Central memory CD4-positive, alpha-beta T cell (primary cell): ENCODE data around the gene RAD1.

Experiments
- DNase-seq: peaks from one replicate; pipeline ENCODE4 v3.0.0; 2022

RAD1 gene

DNA sequence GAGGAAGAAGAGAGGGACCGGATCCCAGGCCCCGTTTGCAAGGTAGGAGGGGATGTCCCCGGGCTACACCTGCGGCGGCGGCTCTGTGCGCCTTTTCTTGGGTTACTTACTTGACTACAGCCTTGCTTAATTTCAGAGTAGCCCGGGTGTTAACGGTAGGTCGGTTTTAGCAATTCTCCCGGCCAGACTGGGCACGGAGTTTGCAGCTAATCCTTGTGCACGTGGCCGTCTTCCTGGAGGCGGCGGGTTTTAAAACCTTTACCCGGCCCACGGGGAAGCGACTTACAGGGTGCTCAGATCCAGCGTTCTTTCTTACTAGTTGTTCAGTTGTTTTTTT is 520 bp upstream of the RAD1 start:
- no peak for DNase-seq

DNA sequence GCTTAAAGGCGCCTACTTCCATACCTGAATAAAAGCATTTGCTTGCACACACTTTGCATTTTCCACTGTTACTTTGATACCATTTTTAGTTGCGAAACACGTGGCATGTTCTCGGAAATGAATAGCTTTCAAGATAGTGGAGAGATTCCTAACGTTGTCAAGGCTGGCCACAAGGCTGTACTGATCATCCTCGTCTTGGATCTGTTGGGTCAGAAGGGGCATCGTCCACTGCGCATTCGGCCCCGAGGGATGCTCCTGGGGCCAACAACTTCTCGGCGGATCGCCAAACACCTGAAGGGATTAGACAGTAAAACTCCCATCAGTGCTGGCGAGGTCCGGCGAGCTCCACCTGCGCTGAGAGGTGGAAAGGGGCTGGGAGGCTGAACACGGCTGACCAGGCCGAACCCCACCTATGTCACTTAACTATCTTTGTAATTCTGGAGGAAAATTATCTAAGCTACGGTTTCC is 599 bp downstream of the RAD1 start:
- DNase-seq = peak; percentile 10

DNA sequence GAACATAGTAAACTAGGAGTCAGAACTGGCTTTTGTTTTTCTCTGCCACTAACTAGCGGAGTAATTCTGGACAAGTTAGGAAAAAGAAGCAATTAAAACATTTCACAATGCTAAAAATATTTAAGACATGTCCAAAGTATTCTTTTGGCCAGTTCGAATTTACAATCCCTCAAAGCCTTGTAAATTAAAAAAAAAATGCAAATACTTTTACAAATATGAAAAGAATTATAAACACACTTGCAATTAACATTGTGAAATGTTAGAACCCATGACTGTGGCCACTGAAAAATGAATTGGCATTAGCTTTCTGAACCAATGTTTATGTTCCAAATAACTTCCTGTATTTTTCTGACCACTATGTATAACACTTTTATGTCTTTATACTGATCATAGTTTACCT is 2.2 kb downstream of the RAD1 start:
- no peak for DNase-seq

DNA sequence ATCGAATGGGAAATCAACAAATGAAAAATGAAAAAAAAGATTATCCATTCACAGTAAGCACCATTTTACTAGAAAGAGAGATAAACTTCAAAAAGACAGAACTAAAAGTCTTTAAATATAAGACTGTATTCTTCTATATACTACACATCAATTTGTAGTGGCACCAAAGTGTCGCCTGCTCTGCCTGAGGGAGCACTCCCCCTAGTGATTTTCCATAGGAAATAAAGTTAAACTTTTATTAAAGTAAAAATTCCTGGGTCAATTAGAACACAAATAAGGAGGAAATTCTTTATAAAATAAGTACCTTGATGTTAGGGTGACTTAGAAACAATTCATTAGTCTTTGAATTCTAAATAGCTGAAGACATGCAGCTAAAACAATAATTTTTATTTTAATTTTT is 9.7 kb downstream of the RAD1 start:
- no peak for DNase-seq

DNA sequence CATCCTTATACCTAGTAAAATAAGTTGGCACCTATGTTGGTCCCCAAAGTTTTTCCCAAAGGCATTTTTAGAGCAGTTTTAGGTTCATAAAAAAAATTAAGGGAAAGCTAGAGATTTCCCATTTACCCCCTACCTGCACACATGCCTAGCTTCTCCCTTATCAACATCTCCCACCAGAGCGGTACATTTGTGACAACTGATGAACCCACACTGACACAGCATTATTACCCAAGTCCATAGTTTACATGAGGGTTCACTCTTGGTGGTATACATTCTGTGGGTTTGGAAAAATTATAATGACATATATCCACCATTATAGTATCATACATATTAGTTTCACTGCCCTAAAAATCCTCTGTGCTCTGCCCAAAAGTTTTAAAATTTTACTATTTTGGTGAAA is 12.0 kb downstream of the RAD1 start:
- DNase-seq = no peak

DNA sequence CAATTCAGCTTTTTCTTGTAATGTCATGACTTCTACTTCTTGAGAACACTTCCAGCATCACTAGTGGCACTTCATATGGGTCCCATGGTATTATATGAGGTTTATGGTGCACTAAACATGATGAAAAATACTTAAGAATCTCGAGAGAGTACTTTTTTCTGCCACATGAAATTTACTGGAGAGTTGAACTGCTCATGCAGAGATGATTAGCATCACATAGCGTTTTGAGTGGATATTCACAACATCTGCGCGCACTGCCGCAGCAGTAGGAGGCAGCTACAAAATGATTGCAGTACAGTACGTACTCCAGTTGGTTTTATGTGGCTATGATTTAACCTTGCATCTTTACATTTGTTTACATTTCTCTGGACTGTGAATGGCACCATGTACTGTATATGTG is 14.7 kb downstream of the RAD1 start:
- no peak for DNase-seq

DNA sequence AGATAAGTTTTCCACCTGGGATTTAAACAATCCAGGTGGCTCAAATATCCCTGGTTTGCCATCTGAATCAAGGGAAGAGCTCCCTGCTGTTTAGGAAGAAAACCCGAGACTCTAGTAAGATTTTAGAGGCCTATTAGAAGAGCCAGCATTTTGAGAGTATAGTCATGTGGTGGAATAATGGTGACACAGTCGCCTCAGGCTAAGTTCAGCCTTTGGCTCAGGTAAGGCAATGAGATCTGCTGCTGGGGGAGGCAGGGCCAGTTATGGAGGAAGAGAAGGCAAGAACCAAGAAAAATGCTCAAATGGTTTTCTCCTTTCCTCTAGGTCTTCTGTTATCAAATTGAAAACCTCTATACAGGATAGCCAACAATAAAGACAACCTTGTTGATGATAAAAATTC is 16.2 kb downstream of the RAD1 start:
- no peak for DNase-seq

DNA sequence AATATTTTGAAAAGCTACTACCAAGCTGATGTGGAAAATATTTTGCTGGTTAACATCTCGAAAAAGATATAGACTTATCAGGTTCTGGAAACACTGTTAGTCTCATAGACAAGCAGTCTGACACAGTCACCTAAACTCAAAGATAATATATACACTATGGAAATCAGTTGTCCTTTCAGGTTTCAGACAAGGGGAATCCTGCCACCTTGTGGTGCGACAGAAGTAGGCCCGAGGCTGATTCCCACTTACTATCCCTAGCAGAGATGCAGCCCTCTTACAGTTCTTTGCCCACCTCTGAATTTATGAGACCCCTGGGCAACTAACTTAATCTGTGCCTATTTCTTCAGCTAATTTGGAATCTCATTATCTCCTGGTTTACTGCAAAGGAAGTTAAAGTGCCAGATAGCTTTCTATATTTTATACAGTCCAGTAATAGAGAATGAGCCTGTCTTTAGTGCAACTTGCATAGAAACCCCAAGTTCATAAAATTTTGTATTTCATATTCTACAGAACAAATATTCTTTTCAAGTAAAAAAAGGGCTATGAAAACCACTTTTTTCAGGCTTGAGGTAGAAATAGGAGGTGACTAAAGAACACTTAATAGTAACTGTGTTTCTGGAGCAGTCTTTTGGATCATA is 16.9 kb downstream of the RAD1 start:
- DNase-seq = peak; percentile 38

DNA sequence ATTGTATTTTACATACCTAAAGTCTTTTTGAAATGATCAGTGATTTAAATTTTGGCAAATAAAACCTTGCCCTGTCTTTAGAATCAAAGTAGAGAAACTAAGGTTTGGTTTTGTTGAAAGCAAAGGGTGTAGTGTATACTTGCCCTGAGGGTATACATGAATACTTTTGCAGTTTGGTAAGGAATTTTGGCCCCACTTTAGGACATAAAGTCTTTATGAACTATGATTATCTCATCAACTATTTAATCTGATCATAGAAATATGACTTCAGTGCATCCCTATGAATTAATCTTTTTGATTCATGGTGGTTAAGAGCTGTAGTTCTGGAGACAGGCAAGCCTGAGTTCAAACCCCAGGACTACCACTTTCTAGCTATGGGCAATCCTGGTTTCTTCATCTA is 17.7 kb downstream of the RAD1 start:
- no peak for DNase-seq

DNA sequence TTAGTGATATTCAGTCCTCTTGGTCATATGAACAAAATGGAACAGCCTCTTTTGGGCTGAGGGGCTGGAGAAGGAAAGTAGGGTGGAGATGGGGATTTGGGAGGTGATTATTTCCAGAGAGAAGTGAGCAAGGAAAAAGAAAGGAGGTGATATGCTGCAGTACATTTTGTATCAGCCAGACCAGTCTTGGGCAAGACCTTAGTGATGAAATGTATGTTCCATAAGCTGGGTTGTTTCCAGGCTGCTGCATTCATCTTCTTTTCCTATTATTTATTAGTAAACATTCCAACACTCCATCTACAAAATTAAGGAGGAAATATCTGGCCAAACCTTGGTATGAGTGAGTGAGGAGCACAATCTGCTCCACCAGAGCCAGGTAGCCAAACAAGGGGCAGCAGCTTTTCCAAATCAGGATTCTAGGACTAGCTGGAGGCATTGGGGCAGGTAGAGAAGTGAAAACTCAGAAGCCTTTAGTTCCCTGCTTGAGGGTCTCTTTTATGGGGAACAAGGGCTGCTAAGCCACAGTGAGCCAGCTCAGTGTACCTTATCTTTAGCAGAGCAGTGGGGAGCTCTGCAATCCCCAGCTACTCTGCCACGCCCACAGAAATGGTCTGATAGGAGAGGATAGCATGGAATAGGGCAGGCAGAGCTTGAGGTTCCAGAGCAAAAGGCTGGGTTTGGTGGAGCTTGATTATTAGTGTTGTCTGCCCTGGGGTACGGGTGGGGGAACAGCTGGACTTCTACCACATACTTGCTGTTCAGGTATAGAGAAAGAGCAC is 19.5 kb downstream of the RAD1 start:
- DNase-seq = no peak

DNA sequence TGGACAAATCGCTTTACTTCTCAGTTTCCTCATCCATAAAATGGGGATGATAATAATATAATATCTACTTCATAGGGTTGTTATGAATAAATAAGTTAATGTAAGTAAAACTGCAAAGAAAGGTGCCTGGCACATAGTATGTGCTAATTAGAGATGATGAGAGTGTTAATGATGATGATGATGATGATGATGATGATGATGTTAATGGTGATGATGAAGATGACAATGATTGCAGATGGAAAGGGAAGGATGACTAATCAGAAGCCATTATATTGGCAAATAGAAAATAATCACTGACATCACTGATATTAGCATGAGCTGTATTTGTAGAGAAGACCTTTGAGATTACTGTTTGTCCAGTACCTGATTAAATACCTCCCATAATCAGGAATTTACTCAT is 20.6 kb downstream of the RAD1 start:
- no peak for DNase-seq

DNA sequence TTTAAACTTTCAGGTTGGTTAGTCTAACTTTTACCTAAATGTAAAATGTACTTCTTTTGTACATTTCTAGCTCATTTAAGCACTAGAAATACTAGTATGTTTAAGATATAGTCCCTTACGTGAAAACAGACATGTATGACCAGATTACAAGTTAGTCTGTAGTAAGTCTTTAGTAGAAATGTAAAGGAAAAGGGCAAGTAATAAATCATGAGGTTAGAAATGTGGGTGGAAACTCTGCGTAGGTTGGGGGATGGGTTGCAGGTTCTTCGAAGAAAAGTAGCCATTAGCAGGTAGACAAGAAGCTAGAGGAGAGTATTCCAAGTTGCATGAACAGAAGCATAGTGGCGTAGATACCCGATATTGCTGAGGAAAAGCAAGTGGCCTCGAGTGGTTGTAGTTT is 22.9 kb downstream of the RAD1 start:
- DNase-seq = no peak

DNA sequence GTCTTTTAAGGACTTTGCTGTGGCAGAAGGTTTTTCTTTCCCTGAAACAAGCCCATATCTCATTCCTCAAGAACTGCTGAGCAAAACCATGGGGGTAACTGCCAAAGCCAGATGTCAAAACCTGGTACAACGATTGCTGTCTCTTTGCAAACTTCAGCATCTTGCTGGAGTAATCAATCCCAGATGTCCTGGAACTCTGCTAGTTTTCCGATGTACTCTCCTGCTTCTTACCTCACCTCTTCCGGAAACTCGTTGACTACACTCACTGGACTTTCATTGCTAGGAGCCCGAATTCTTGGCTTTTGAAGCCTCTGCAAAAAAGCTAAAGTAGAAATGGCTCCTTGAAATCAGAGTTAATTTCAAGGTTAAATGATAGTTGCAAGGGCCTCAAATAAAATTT is 23.3 kb downstream of the RAD1 start:
- DNase-seq = no peak

DNA sequence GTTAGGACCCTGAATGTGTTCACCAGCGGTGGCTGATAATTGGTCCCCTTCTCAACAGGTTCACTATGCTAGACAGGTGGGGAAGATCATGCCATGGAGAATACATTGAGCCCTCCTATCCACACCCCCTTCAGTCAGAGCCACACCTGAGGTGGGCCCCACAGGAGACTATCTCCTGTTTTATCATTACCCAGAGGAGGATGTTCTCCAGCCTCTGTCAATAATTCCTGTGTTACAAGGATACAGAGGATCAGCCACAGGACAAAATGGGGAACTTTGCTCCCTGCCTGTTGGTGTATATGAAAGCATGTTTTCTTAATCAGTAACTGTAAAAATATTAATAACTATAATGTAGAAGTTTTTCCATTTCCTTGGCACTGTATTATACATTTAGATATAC is 25.9 kb downstream of the RAD1 start:
- DNase-seq = no peak

DNA sequence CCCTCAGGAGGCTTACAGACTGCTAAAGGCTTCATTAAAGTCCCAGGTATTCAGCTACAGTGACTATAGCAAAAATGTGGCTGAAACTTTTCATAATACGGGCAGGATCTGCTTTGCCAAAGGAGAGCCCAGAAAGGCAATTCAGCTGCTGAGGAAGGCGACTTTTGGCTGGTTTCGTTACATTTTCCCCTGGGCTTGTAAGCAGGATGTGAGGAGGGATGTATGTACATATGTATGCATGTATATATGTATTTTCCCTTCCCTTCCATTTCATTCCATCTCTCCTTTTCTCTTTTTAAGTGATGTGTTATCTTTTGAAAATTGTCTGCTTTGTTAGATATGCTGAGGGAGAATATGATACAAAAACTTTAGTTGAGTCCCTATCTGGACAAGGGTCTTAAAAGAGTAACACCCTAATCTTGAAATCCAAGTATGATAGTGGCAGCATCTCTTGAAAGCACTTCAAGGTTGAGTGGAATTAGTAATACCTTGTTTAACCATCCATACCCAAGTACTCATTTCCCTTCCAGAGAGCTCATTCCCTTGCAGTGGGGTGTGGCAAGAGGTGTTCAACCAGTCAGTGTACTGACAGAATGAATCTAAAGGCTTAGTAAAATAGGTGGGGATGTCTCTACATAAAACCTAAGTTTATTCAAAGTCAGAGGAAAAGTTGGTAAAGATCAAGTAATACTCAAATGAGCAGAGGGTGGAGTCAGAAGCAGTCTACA is 28.7 kb downstream of the RAD1 start:
- no peak for DNase-seq

DNA sequence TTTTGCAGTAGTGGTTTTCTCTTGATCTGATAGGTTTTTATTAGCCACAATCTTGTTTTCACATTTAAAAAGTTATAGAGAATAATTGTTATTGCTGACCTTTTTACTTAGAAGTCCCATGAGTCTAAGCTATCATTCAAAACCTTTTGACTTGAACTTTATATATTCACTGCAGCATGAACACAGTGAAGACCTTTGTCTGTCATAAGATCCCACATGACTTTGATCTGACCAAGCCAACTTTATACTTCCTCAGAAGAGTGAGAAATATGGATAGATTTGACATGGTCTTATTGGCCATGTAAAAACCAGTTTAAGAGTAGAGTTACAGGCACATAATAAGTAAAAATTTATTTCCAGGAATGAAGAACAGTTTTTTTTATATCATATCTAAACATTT is 34.1 kb downstream of the RAD1 start:
- DNase-seq = no peak

DNA sequence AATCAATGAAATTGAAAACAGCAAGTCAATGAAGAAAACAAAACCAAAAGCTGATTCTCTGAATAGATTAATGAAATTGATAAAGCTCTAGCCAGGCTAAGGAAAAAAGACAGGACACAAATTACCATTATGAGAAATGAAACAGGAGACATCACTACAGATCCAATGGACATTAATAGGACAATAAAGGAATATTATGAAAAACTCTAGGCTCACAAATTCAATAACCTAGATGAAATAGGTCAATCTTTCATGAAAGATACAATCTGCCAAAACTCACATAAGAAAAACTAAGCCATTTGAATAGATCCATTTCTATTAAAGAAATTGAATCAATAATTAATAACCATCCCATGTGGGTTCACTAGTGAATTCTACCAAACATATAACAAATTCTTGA is 39.0 kb downstream of the RAD1 start:
- DNase-seq = no peak

DNA sequence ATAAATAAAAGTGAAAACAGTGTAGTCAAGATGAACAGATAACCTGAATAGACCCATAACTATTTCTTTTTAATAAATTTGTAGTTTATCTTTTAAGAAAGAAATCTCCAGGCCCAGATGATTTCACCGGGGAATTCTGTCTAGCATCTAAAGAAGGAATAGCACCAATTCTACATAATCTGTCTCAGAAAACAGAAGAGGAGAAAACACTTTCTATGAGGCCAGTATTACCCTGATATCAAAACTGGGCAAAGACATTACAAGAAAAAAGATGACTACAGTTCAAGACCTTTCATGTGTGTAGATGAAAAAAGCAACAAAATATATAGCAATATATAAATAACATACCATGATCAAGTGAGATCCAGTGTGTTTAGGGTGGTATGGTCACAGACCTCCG is 44.9 kb downstream of the RAD1 start:
- no peak for DNase-seq

DNA sequence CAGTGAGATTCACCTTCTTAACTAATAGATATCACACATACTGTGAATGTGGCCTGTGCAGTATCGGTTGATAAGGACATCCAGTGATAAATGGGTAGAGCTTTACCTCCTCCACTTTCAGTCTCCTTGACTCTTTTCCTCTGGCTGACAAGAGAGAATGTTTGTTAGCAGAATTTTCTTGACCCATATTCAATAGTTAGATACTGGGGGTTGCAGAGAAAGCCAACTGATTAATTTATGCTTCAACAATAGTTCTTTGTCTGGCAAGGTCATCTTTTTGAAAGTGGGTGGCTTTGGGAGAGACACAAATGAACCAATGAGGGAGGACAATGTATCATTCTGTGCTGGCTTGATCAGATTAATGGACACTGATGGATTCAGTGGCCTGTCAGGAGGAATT is 46.0 kb downstream of the RAD1 start:
- DNase-seq = no peak

DNA sequence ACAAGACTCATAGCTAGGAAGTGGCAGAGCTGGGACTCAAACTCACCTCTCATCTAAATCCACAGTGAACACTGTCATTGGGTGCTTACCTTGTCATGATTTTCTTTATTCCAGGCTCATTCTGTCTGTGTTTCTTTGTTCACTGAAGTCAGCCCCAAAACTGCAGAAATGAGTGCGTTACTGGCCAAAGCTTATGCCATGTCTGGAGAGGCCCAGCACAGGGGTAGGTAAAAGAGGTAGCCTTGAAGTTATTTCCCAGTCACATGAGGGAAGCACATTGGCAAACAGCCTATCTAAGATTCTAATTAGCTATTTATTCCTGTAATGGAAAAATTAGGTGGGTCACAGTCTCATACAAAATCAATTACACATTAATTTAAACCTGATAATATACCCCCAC is 46.5 kb downstream of the RAD1 start:
- no peak for DNase-seq

DNA sequence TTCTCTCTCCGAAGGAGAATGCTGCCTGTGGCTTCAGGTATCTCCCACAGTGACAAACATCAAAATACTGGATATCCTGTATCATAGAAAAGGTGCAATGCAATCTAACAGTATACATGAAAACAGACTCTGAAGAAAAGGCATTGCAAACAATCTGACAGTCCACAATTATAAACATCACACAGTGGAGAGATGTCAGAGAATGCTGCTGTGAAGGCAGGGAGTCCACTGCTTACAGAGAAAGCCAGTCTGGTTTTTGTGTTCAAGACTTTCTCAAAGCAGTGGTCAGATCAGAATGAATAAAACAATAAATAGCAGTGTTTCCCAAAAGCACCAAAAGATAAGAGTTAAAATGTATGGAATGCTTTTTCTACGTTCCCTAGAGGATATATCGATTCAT is 47.6 kb downstream of the RAD1 start:
- no peak for DNase-seq

DNA sequence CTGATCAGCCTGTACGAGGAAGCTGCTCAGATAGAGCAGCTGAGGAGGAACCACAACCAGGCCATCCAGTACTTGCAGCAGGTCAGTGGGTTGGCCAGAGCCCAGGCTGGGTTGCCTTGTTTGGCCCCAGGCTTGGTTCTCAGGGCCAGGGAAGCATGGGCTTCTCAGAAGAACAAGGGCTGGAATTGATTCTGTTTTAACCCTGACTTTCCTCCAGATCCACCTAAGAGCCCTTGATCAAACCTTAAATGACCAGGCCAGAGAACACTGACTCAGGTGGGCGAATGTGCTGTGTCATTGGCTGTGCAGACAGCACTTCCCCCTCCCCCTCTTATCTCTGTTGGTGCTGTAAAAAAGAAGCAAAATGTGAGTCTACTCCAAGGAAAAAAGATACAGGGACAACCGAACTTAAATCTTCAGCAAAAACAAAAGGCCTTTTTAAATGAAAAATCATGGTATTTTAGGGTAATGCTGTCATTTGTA is 48.3 kb downstream of the RAD1 start:
- DNase-seq = no peak

DNA sequence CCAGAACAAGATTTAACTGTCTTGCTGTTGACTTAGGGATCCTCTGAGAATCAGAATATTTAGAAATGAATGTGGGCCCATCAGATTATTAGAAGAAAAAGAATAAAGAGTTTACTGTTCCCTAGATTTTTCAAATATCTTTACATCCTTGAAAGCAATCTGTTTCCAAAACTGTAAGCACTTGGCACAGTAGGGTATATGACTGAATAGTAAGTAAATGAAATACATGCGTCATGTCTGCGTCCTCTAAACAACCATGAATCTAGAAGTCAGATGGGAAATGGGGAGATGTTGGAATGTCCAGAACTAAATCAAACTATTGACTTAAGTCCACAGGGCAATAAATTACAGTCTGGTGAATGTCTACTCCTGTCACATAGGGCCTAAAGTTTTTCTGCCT is 50.2 kb downstream of the RAD1 start:
- DNase-seq = no peak

DNA sequence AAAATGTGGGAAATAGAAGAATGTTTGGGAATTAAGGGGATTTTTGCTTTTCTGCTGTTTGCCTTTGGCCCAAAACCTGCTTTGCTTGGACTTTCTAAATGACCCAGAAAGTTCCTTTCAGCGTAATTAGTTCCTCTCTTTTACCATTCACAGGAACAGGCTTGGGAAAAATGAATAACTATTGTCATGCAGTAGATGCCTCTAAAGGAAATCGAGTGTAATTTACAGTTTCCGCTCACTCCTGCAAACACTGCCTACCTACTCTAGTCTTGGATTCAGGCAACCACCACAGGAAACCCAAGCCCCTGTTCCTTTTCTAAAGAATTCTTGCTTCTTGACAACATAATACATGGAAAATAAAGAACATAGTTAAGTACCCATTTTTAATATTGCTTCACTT is 51.4 kb downstream of the RAD1 start:
- no peak for DNase-seq
